AG10803 (cell line): Measurements from ENCODE around the gene ALK.

Experiments used
- DNase-seq: peaks from one replicate; pipeline ENCODE4 v3.0.0; 2010; ENCODE audit warnings: low read depth
- H3K4me3 ChIP-seq: 2 replicates; pipeline ENCODE4 v1.5.1; 2011; ENCODE audit warnings: mild to moderate bottlenecking, low read length, control low read depth
- TF ChIP-seq, protein P1 (sequence below): conservative IDR thresholded peaks from 2 replicates; pipeline ENCODE4 v1.5.1; 2011; ENCODE audit warnings: mild to moderate bottlenecking, low read length, control low read depth, inconsistent platforms

Gene ALK

GRCh38 chr2:29777161-29777560 is 144.2 kb downstream of the ALK start:
- no peak for DNase-seq

GRCh38 chr2:29776406-29776805 is 145.0 kb downstream of the ALK start:
- no peak overlapping the region for H3K4me3 ChIP-seq
- no peak for DNase-seq
- TF ChIP-seq, protein P1, sequence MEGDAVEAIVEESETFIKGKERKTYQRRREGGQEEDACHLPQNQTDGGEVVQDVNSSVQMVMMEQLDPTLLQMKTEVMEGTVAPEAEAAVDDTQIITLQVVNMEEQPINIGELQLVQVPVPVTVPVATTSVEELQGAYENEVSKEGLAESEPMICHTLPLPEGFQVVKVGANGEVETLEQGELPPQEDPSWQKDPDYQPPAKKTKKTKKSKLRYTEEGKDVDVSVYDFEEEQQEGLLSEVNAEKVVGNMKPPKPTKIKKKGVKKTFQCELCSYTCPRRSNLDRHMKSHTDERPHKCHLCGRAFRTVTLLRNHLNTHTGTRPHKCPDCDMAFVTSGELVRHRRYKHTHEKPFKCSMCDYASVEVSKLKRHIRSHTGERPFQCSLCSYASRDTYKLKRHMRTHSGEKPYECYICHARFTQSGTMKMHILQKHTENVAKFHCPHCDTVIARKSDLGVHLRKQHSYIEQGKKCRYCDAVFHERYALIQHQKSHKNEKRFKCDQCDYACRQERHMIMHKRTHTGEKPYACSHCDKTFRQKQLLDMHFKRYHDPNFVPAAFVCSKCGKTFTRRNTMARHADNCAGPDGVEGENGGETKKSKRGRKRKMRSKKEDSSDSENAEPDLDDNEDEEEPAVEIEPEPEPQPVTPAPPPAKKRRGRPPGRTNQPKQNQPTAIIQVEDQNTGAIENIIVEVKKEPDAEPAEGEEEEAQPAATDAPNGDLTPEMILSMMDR: no peak

More at GRCh38 chr2:29777161-29777560, 144.2 kb downstream of the ALK start:
- no peak overlapping the region for H3K4me3 ChIP-seq
- TF ChIP-seq, protein P1: no peak

GRCh38 chr2:29775937-29776336 is 145.4 kb downstream of the ALK start:
- H3K4me3 ChIP-seq: no peak overlapping the region
- DNase-seq: no peak
- TF ChIP-seq, protein P1: no peak

GRCh38 chr2:29774624-29775023 is 146.8 kb downstream of the ALK start:
- DNase-seq: no peak
- no peak overlapping the region for H3K4me3 ChIP-seq
- TF ChIP-seq, protein P1: no peak

GRCh38 chr2:29770846-29771245 is 150.5 kb downstream of the ALK start:
- no peak overlapping the region for H3K4me3 ChIP-seq
- DNase-seq: no peak
- TF ChIP-seq, protein P1: no peak

GRCh38 chr2:29769847-29770246 is 151.5 kb downstream of the ALK start:
- H3K4me3 ChIP-seq: no peak overlapping the region
- DNase-seq: no peak
- TF ChIP-seq, protein P1: no peak

DNA sequence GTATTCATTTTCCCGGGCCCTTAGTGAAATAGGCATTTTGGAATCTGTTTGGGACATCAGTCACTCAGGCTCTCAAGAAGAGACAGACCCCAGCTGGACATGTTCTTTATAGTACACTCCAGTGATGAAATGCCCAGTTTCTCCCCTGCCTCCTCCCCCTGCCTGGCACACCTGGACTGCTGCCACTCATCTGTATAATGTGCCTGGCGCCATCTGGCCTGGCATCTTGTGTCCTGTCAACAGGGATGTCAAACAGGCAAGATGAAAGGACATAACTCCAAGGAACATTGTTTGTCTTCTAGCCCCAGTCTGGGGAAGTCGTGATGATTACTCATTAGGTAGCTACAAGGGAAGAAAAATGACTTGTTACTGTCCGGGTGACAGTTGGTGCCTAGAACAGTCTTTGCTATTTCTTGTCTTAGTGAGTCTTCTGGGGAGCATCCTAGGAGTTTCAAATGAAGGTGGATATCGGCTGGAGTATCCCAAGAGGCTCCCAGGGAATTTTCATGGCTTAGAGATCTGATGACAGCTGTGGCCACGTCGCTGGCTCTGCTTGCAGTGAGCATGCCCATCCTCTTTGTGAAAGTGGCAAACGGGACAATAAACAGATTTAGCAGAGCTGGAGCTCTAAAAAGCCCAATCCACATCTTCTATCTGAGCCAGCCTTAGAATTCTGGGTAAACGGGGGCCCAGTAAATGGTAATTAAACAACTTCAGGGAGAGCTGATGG is 153.6 kb downstream of the ALK start:
- TF ChIP-seq, protein P1: no peak
- DNase-seq: no peak
- H3K4me3 ChIP-seq: no peak overlapping the region
